T-cell (primary cell): ENCODE data around the gene DOCK7. TPM values are rescaled to one million over a fixed set of nuclear protein-coding genes. Genes with fewer than 3 reads are reported as not detected.
A peak's percentile ranks its signal among the peaks of the same experiment; 100 is the strongest.

ENCODE experiments used
- ATAC-seq, 4 experiments: fragments of 200-7000 bp in 3 of 4; fragments of 150-1000 bp in 1 of 4; cut with Tn5 transposase; replicated peaks in 1 of 4; 1 replicate in 3 of 4; 2 replicates in 1 of 4; pipeline ENCODE4 v1.10.0; 2021; ENCODE audit warnings: moderate library complexity in 3 of 4, mild to moderate bottlenecking in 2 of 4, moderate number of reproducible peaks in 1 of 4
- CTCF ChIA-PET, 2 donors: fragments of 300-600 bp; sonication (Branson Sonifier 250); formaldehyde crosslinking; loops; one replicate each; lab custom pipeline; 2022; ENCODE audit warnings: antibody characterized with exemption in 2 of 2; lab: Charles Lee
- POLR2A ChIA-PET, 2 donors: fragments of 300-600 bp; sonication (Branson Sonifier 250); formaldehyde crosslinking; loops; one replicate each; lab custom pipeline; 2022; ENCODE audit warnings: antibody characterized with exemption in 2 of 2; lab: Charles Lee
- DNase-seq, 35 experiments: peaks; one replicate each; pipeline versions ENCODE4 v3.0.0 to v3.0.0-alpha.2; 2013 to 2023
- H3K27ac ChIP-seq: one replicate; pipeline ENCODE4 v1.5.1; 2013; ENCODE audit warnings: low read length
- H3K27me3 ChIP-seq, 2 experiments: replicated peaks in 1 of 2; 1 replicate in 1 of 2; 2 replicates in 1 of 2; pipeline versions ENCODE4 v1.6.1 to v1.7.0; 2013; ENCODE audit warnings: low read length in 1 of 2, mixed read lengths in 1 of 2; ENCODE audit not compliant: control insufficient read depth in 2 of 2, insufficient read depth in 2 of 2; ENCODE audit errors: extremely low read depth in 1 of 2
- H3K36me3 ChIP-seq, 2 donors: 1 replicate in 1 of 2; 2 replicates in 1 of 2; pipeline versions ENCODE4 v1.6.1 to v1.7.0; 2013; ENCODE audit warnings: low read length in 1 of 2; ENCODE audit not compliant: control insufficient read depth in 2 of 2, insufficient read depth in 1 of 2; ENCODE audit errors: extremely low read depth in 1 of 2
- H3K4me1 ChIP-seq, 2 experiments: 1 replicate in 1 of 2; 2 replicates in 1 of 2; pipeline versions ENCODE4 v1.6.1 to v1.7.0; 2013; ENCODE audit warnings: low read length in 2 of 2, mixed read lengths in 1 of 2; ENCODE audit not compliant: insufficient read depth in 2 of 2, control insufficient read depth in 1 of 2; ENCODE audit errors: extremely low read depth in 1 of 2
- H3K4me3 ChIP-seq, 2 donors: 1 replicate in 1 of 2; 2 replicates in 1 of 2; pipeline versions ENCODE4 v1.5.1 to v1.7.0; 2013; ENCODE audit warnings: mild to moderate bottlenecking in 2 of 2, low read length in 1 of 2, moderate library complexity in 1 of 2; ENCODE audit not compliant: control insufficient read depth in 1 of 2; ENCODE audit errors: extremely low read depth in 1 of 2
- H3K9me3 ChIP-seq: 2 replicates; pipeline ENCODE4 v1.7.0; 2013
- H3K27ac Mint-ChIP-seq, 2 donors: one replicate each; pipeline ENCODE4 v1.8.0; 2020 to 2021; ENCODE audit warnings: mild to moderate bottlenecking in 2 of 2, mixed read lengths in 2 of 2
- H3K27me3 Mint-ChIP-seq, 2 donors: one replicate each; pipeline ENCODE4 v1.8.0; 2021 to 2022; ENCODE audit warnings: mixed read lengths in 2 of 2
- H3K36me3 Mint-ChIP-seq: one replicate; pipeline ENCODE4 v1.8.0; 2021; ENCODE audit warnings: mixed read lengths
- H3K4me1 Mint-ChIP-seq, 3 donors: one replicate each; pipeline ENCODE4 v1.8.0; 2020 to 2022; ENCODE audit warnings: mixed read lengths in 3 of 3, mild to moderate bottlenecking in 1 of 3
- H3K4me3 Mint-ChIP-seq, 3 donors: one replicate each; pipeline ENCODE4 v1.8.0; 2020 to 2022; ENCODE audit warnings: mild to moderate bottlenecking in 3 of 3, mixed read lengths in 3 of 3, moderate library complexity in 3 of 3
- H3K9me3 Mint-ChIP-seq, 3 donors: one replicate each; pipeline ENCODE4 v1.8.0; 2020 to 2022; ENCODE audit warnings: mixed read lengths in 3 of 3
- WGBS: methylation state at CpG from one replicate; pipeline ENCODE4 v1.1.5; 2013; ENCODE audit warnings: missing lambda C conversion rate; ENCODE audit not compliant: insufficient coverage; 5-methylcytosine and 5-hydroxymethylcytosine counted together
- total RNA-seq, 35 experiments: library from RNA in 6 of 35; stranded (reverse) in 6 of 35; fragments of 120-200 nt in 1 of 35; gene quantifications; one replicate each; pipeline versions ENCODE4 v1.2.1 to v1.2.4 and lab custom pipeline; 2013 to 2026

DOCK7 gene
- 10 to 100 TPM in 3 of 5 donors, 1 to 10 TPM in 2; 8.2 to 25.6 (median 11.2) TPM for total RNA-seq
- total RNA-seq (2013) = 9.2 TPM
- 7.4 to 30.4 (median 17.1) reads per million in 29 experiments for total RNA-seq (lab: John Stamatoyannopoulos, UW)

- no peaks in the 10 kb centered on the region for H3K36me3 Mint-ChIP-seq
- Histone ChIP-seq H3K27ac (peak within 1 kb of the TSS; percentile 9), H3K27me3 (peaks cover 0 to 3% of the 10 kb centered on the region in 2 experiments), H3K36me3 (no peaks in the 10 kb centered on the region), H3K4me3 (peak within 1 kb of the TSS; percentile 64 to 98), H3K4me1 (peaks cover 0 to 16% of the 10 kb centered on the region in 2 experiments), H3K9me3 (no peaks in the 10 kb centered on the region)
- CTCF ChIA-PET = no interaction called here
- peak within 1 kb of the TSS; percentile 92 to 94 (median 93) for H3K4me3 Mint-ChIP-seq
- under 1% methylated on average over 107 of the region's 107 CpGs for WGBS
- H3K27me3 Mint-ChIP-seq = peaks cover 0 to 3% of the 10 kb centered on the region in 2 donors
- ATAC-seq = peak; percentile 76 to 85 (median 81)
- peak; percentile 13 to 65 (median 40) for DNase-seq
- no peaks in the 10 kb centered on the region for H3K9me3 Mint-ChIP-seq
- peak within 1 kb of the TSS; percentile 94 to 96 for H3K27ac Mint-ChIP-seq
- POLR2A ChIA-PET = interaction anchor here (0.6 kb wide), 2 partner anchors 63 to 246 kb away, joined by 3 read pairs; no protein-coding TSS in a partner anchor
- peaks cover 18 to 35% (median 30%) of the 10 kb centered on the region in 3 donors for H3K4me1 Mint-ChIP-seq
These were observed at the start of gene DOCK7 for GRCh38 chr1:62687903-62688686. DOCK7 (minus strand) TSS chr1:62688386; CDS start chr1:62688264, 122 bp downstream.

- H3K27ac ChIP-seq = no peak overlapping the region
- POLR2A ChIA-PET = no interaction called here
- no peaks in the 10 kb centered on the region for H3K36me3 ChIP-seq
- no peaks in the 10 kb centered on the region for H3K4me1 Mint-ChIP-seq
- no peaks in the 10 kb centered on the region for H3K4me1 ChIP-seq
- H3K36me3 Mint-ChIP-seq = peaks cover 4% of the 10 kb centered on the region
- ATAC-seq = no peak
- peaks cover 4 to 16% of the 10 kb centered on the region in 2 donors for H3K27me3 Mint-ChIP-seq
- H3K4me3 Mint-ChIP-seq = no peak overlapping the region
- no peak for DNase-seq
- no peak overlapping the region for H3K4me3 ChIP-seq
- no CpG with 5 or more reads among the region's 3 CpGs for WGBS
- no peaks in the 10 kb centered on the region for H3K9me3 Mint-ChIP-seq
- H3K27ac Mint-ChIP-seq = no peak overlapping the region
- CTCF ChIA-PET = interaction anchor here in 1 of 2 donors (0.6 kb wide), 1 partner anchor 1512 kb away, joined by 4 read pairs; no protein-coding TSS in a partner anchor
- H3K27me3 ChIP-seq = peaks cover 0 to 3% of the 10 kb centered on the region in 2 experiments
- no peaks in the 10 kb centered on the region for H3K9me3 ChIP-seq
These were observed 47.4 kb upstream of the DOCK7 start for GRCh38 chr1:62735491-62736171.

GRCh38 chr1:62732331-62732730 lies 44.1 kb upstream of the DOCK7 start:
- no peaks in the 10 kb centered on the region for H3K36me3 Mint-ChIP-seq
- ChIA-PET CTCF (interaction anchor here in 1 of 2 donors (0.5 kb wide), 1 partner anchor 561 kb away, joined by 3 read pairs; no protein-coding TSS in a partner anchor), POLR2A (no interaction called here)
- no peak overlapping the region for H3K27ac Mint-ChIP-seq
- H3K27me3 ChIP-seq = no peaks in the 10 kb centered on the region
- no peaks in the 10 kb centered on the region for H3K36me3 ChIP-seq
- ATAC-seq (no peak), DNase-seq (no peak)
- H3K27ac ChIP-seq = no peak overlapping the region
- no peaks in the 10 kb centered on the region for H3K9me3 ChIP-seq
- H3K27me3 Mint-ChIP-seq = peaks cover 6 to 8% of the 10 kb centered on the region in 2 donors
- H3K4me3 ChIP-seq = no peak overlapping the region
- H3K9me3 Mint-ChIP-seq = no peaks in the 10 kb centered on the region
- no peak overlapping the region for H3K4me3 Mint-ChIP-seq
- H3K4me1 ChIP-seq = no peaks in the 10 kb centered on the region
- no peaks in the 10 kb centered on the region for H3K4me1 Mint-ChIP-seq
- 82% methylated on average over 1 of the region's 3 CpGs for WGBS

- Histone ChIP-seq H3K4me3 (no peak overlapping the region), H3K9me3 (no peaks in the 10 kb centered on the region), H3K27me3 (no peaks in the 10 kb centered on the region), H3K4me1 (no peaks in the 10 kb centered on the region), H3K27ac (no peak overlapping the region), H3K36me3 (no peaks in the 10 kb centered on the region)
- H3K4me3 Mint-ChIP-seq = no peak overlapping the region
- ATAC-seq (no peak), DNase-seq (no peak)
- H3K9me3 Mint-ChIP-seq = no peaks in the 10 kb centered on the region
- CTCF ChIA-PET = interaction anchor here in 1 of 2 donors (0.6 kb wide), 1 partner anchor 450 kb away, joined by 4 read pairs; no protein-coding TSS in a partner anchor
- POLR2A ChIA-PET = no interaction called here
- 84% methylated on average over 3 of the region's 5 CpGs for WGBS
- H3K27me3 Mint-ChIP-seq = peaks cover 6% of the 10 kb centered on the region in 2 donors
- no peak overlapping the region for H3K27ac Mint-ChIP-seq
- no peaks in the 10 kb centered on the region for H3K36me3 Mint-ChIP-seq
- peaks cover 0 to 7% (median 6%) of the 10 kb centered on the region in 3 donors for H3K4me1 Mint-ChIP-seq
These were observed 40.8 kb upstream of the DOCK7 start for GRCh38 chr1:62728963-62729362.

- H3K36me3 ChIP-seq = no peaks in the 10 kb centered on the region
- no peaks in the 10 kb centered on the region for H3K27me3 ChIP-seq
- H3K27me3 Mint-ChIP-seq = peaks cover 6% of the 10 kb centered on the region in 2 donors
- WGBS = no CpG with 5 or more reads among the region's 5 CpGs
- no peak for DNase-seq
- CTCF ChIA-PET = interaction anchor here in 1 of 2 donors (0.6 kb wide), 1 partner anchor 429 kb away, joined by 3 read pairs; no protein-coding TSS in a partner anchor
- H3K9me3 ChIP-seq = no peaks in the 10 kb centered on the region
- no peaks in the 10 kb centered on the region for H3K36me3 Mint-ChIP-seq
- H3K4me3 Mint-ChIP-seq = no peak overlapping the region
- no peaks in the 10 kb centered on the region for H3K4me1 ChIP-seq
- no peak overlapping the region for H3K4me3 ChIP-seq
- no peaks in the 10 kb centered on the region for H3K9me3 Mint-ChIP-seq
- no peak overlapping the region for H3K27ac Mint-ChIP-seq
- no peak overlapping the region for H3K27ac ChIP-seq
- POLR2A ChIA-PET = no interaction called here
- no peak for ATAC-seq
- peaks cover 0 to 7% (median 6%) of the 10 kb centered on the region in 3 donors for H3K4me1 Mint-ChIP-seq
These were observed 39.6 kb upstream of the DOCK7 start for GRCh38 chr1:62727656-62728407.
